HepG2 (cell line): ENCODE data around the gene ZBTB46. TPM values are rescaled to one million over a fixed set of nuclear protein-coding genes. Genes with fewer than 3 reads are reported as not detected.

ENCODE experiments used
- ARNTL ChIP-seq: sonication (generic); formaldehyde crosslinking; IDR thresholded peaks from 2 replicates; pipeline ENCODE4 v1.4.0; 2020; ENCODE audit warnings: mild to moderate bottlenecking, missing genetic modification reagents
- ASH2L ChIP-seq: fragments of 300-600, 200-600 bp; sonication (generic); IDR thresholded peaks from 2 replicates; pipeline ENCODE4 v1.7.0; 2017; ENCODE audit warnings: low read depth, mild to moderate bottlenecking, moderate library complexity, mixed read lengths, low read length; ENCODE audit not compliant: insufficient read length
- ATAD3A ChIP-seq: sonication (generic); formaldehyde crosslinking; IDR thresholded peaks from 2 replicates; pipeline ENCODE4 v1.4.0; 2020; ENCODE audit warnings: missing genetic modification reagents
- CEBPB ChIP-seq: IDR thresholded peaks from 2 replicates; pipeline ENCODE4 v1.6.1; 2011; ENCODE audit warnings: low read depth, low read length, improper control_type of control experiment, borderline replicate concordance
- ESRRA ChIP-seq: sonication (generic); formaldehyde crosslinking; IDR thresholded peaks from 2 replicates; pipeline ENCODE4 v1.5.1; 2020; ENCODE audit warnings: mild to moderate bottlenecking, low read depth, missing genetic modification reagents
- ISL2 ChIP-seq: sonication (generic); formaldehyde crosslinking; IDR thresholded peaks from 2 replicates; pipeline ENCODE4 v1.5.0; 2020; ENCODE audit warnings: missing genetic modification reagents
- KAT7 ChIP-seq: IDR thresholded peaks from 2 replicates; pipeline ENCODE4 v1.6.1; 2018; ENCODE audit warnings: borderline replicate concordance, missing compliant biosample characterization
- KLF16 ChIP-seq, 2 experiments: sonication (generic) in 1 of 2; formaldehyde crosslinking in 1 of 2; IDR thresholded peaks; 2 replicates each; pipeline versions ENCODE4 v1.6.1 to v1.8.0; 2016 to 2023; ENCODE audit warnings: missing genetic modification reagents in 2 of 2, missing compliant biosample characterization in 1 of 2
- MATR3 ChIP-seq: sonication (generic); formaldehyde crosslinking; IDR thresholded peaks from 2 replicates; pipeline ENCODE4 v1.4.0; 2020; ENCODE audit warnings: missing genetic modification reagents
- NKX3-1 ChIP-seq: sonication (generic); formaldehyde crosslinking; IDR thresholded peaks from 2 replicates; pipeline ENCODE4 v1.5.0; 2020; ENCODE audit warnings: missing genetic modification reagents
- PITX1 ChIP-seq: sonication (generic); formaldehyde crosslinking; IDR thresholded peaks from 2 replicates; pipeline ENCODE4 v1.5.1; 2020; ENCODE audit warnings: mild to moderate bottlenecking, missing genetic modification reagents
- POLR2A ChIP-seq, 2 experiments: IDR thresholded peaks; 2 replicates each; pipeline ENCODE4 v1.6.1; 2011; ENCODE audit warnings: low read depth in 2 of 2, low read length in 2 of 2, mild to moderate bottlenecking in 1 of 2, moderate library complexity in 1 of 2; ENCODE audit not compliant: insufficient read depth in 1 of 2
- POLR2G ChIP-seq: fragments of 200-400 bp; formaldehyde crosslinking; IDR thresholded peaks from 2 replicates; pipeline ENCODE4 v1.6.1; 2018; ENCODE audit warnings: mild to moderate bottlenecking, low read depth, low read length, moderate library complexity
- SPEN ChIP-seq: sonication (generic); formaldehyde crosslinking; IDR thresholded peaks from 2 replicates; pipeline ENCODE4 v1.5.1; 2020; ENCODE audit warnings: low read depth, mild to moderate bottlenecking, missing genetic modification reagents
- SRY ChIP-seq: sonication (generic); formaldehyde crosslinking; IDR thresholded peaks from 2 replicates; pipeline ENCODE4 v1.8.0; 2022; ENCODE audit warnings: mild to moderate bottlenecking, missing genetic modification reagents
- WIZ ChIP-seq: sonication (generic); formaldehyde crosslinking; IDR thresholded peaks from 2 replicates; pipeline ENCODE4 v1.5.1; 2020; ENCODE audit warnings: mild to moderate bottlenecking, missing genetic modification reagents
- ZNF274 ChIP-seq: sonication (generic); formaldehyde crosslinking; IDR thresholded peaks from 2 replicates; pipeline ENCODE4 v1.5.1; 2020; ENCODE audit warnings: mild to moderate bottlenecking, missing genetic modification reagents
- ZNF333 ChIP-seq: sonication (generic); formaldehyde crosslinking; IDR thresholded peaks from 2 replicates; pipeline ENCODE4 v1.4.0; 2020; ENCODE audit warnings: mild to moderate bottlenecking, missing genetic modification reagents, borderline replicate concordance
- ZNF747 ChIP-seq: sonication (generic); formaldehyde crosslinking; IDR thresholded peaks from 2 replicates; pipeline ENCODE4 v1.8.1; 2023; ENCODE audit warnings: missing genetic modification reagents, mild to moderate bottlenecking, borderline replicate concordance
- ZSCAN9 ChIP-seq: IDR thresholded peaks from 2 replicates; pipeline ENCODE4 v1.6.1; 2016; ENCODE audit warnings: borderline replicate concordance
- polyA plus RNA-seq, 8 experiments: library from polyadenylated mRNA; depleted of rRNA in 3 of 8; stranded (reverse) in 7 of 8; unstranded in 1 of 8; fragments of >200 nt; fragmentation: Illumina TruSeq in 4 of 8; extraction: Trizol in 4 of 8; gene quantifications; 2 replicates each; pipeline versions ENCODE4 v1.2.1 to v1.2.3, GENCODE V29; 2011 to 2016; ENCODE audit warnings: low read depth in 4 of 8, missing spikeins in 1 of 8, mixed read lengths in 1 of 8; ENCODE audit not compliant: insufficient read depth in 1 of 8
- total RNA-seq, 5 experiments: library from RNA; depleted of rRNA; stranded (reverse); fragments of >200 nt; fragmentation: Illumina TruSeq; extraction: Trizol; gene quantifications; 2 replicates each; pipeline ENCODE4 v1.2.3, GENCODE V29; 2016; ENCODE audit warnings: low read depth in 1 of 5
- TF ChIP-seq, protein P1 (sequence below): sonication (generic); formaldehyde crosslinking; IDR thresholded peaks from 2 replicates; pipeline ENCODE4 v1.4.0; 2020; ENCODE audit warnings: missing genetic modification reagents
- TF ChIP-seq, protein P2 (sequence below): IDR thresholded peaks from 2 replicates; pipeline ENCODE4 v1.6.1; 2016; ENCODE audit warnings: mild to moderate bottlenecking, missing biosample characterization, missing genetic modification reagents
- TF ChIP-seq, protein P3 (sequence below): sonication (generic); formaldehyde crosslinking; IDR thresholded peaks from 2 replicates; pipeline ENCODE4 v1.8.1; 2023; ENCODE audit warnings: missing genetic modification reagents, inconsistent platforms, borderline replicate concordance

ZBTB46 gene
- total and polyA plus RNA-seq, 2 of the 13 experiments (the other 11 are each of a cell fraction or from before 2014, with no cell fraction given), result 1.6 to 13.5 TPM

DNA sequence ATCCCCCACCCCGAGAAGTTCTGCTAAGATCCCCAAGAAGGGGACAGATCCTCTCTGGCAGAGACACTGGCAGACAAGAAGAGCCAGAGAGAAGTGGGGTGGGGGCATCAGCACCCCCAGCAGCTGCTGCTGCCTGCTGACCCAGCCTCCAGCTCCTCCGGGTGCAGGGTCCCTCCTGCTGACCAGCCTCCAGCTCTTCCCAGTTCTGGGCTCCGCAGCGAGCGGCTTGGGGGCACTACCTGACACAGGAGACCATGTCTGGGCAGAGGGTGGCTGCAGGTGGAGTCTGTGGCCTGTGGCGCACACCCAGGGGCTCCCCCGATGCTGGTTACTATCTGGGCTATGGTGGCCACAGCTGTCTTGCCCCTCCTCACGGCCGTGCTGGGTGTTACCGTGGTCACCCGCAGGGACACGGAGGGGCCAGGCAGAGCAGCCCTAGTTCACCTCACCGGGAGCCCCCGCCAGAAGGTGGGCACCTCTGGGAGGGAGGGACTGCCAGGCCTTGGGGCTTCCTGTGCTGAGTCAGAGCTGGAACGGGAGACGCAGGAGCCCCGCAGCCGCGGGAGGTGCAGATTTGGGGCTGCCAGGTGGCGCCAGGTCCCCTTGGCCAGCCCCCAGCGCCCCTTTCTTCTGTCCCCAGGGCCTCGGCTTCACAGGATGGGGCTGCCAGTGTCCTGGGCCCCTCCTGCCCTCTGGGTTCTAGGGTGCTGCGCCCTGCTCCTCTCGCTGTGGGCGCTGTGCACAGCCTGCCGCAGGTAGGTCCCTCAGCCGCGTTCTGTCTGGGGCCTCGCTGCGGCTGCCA is 94.0 kb downstream of the ZBTB46 start (continued):
- TF ChIP-seq SPEN (CRISPR knock-in tag) (peak; percentile 35; the same call in 1 of the 2 replicates), SRY (CRISPR knock-in tag) (peak; percentile 53), NKX3-1 (CRISPR knock-in tag) (no peak), POLR2G (peak; percentile 63; the same call in 1 of the 2 replicates), WIZ (CRISPR knock-in tag) (peak; percentile 2; the same call in 1 of the 2 replicates), ATAD3A (CRISPR knock-in tag) (no peak), MATR3 (no peak), ZNF747 (CRISPR knock-in tag) (peak; percentile 87; the same call in 1 of the 2 replicates), PITX1 (no peak; the same call in 1 of the 2 replicates), ARNTL (CRISPR knock-in tag) (no peak; the same call in 1 of the 2 replicates), ZNF274 (CRISPR knock-in tag) (no peak), ESRRA (CRISPR knock-in tag) (peak; percentile 15; the same call in 1 of the 2 replicates), KLF16 (CRISPR knock-in tag; IDR thresholded peaks at IDR 0.05) (no peak; a peak in 1 of 4 replicates), ISL2 (CRISPR knock-in tag) (no peak; the same call in 1 of the 2 replicates), ZSCAN9 (CRISPR knock-in tag) (no peak), CEBPB (no peak), POLR2A (IDR thresholded peaks at IDR 0.05; ENCODE audit: insufficient read depth in 1 of 2, low read depth in 2 of 2, low read length in 2 of 2) (0 out of 4 replicates have a peak, but pooled peaks of 1 of the 2 experiments have one; percentile 1), ZNF333 (no peak; the same call in 1 of the 2 replicates), KAT7 (no peak; the same call in 1 of the 2 replicates), ASH2L (no peak)
- TF ChIP-seq, protein P1, sequence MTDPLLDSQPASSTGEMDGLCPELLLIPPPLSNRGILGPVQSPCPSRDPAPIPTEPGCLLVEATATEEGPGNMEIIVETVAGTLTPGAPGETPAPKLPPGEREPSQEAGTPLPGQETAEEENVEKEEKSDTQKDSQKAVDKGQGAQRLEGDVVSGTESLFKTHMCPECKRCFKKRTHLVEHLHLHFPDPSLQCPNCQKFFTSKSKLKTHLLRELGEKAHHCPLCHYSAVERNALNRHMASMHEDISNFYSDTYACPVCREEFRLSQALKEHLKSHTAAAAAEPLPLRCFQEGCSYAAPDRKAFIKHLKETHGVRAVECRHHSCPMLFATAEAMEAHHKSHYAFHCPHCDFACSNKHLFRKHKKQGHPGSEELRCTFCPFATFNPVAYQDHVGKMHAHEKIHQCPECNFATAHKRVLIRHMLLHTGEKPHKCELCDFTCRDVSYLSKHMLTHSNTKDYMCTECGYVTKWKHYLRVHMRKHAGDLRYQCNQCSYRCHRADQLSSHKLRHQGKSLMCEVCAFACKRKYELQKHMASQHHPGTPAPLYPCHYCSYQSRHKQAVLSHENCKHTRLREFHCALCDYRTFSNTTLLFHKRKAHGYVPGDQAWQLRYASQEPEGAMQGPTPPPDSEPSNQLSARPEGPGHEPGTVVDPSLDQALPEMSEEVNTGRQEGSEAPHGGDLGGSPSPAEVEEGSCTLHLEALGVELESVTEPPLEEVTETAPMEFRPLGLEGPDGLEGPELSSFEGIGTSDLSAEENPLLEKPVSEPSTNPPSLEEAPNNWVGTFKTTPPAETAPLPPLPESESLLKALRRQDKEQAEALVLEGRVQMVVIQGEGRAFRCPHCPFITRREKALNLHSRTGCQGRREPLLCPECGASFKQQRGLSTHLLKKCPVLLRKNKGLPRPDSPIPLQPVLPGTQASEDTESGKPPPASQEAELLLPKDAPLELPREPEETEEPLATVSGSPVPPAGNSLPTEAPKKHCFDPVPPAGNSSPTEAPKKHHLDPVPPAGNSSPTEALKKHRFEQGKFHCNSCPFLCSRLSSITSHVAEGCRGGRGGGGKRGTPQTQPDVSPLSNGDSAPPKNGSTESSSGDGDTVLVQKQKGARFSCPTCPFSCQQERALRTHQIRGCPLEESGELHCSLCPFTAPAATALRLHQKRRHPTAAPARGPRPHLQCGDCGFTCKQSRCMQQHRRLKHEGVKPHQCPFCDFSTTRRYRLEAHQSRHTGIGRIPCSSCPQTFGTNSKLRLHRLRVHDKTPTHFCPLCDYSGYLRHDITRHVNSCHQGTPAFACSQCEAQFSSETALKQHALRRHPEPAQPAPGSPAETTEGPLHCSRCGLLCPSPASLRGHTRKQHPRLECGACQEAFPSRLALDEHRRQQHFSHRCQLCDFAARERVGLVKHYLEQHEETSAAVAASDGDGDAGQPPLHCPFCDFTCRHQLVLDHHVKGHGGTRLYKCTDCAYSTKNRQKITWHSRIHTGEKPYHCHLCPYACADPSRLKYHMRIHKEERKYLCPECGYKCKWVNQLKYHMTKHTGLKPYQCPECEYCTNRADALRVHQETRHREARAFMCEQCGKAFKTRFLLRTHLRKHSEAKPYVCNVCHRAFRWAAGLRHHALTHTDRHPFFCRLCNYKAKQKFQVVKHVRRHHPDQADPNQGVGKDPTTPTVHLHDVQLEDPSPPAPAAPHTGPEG, result no peak
- TF ChIP-seq, protein P2, sequence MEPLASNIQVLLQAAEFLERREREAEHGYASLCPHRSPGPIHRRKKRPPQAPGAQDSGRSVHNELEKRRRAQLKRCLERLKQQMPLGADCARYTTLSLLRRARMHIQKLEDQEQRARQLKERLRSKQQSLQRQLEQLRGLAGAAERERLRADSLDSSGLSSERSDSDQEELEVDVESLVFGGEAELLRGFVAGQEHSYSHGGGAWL (CRISPR knock-in tag), result 0 out of 2 replicates have a peak, but pooled peaks have one; percentile 62
- TF ChIP-seq, protein P3, sequence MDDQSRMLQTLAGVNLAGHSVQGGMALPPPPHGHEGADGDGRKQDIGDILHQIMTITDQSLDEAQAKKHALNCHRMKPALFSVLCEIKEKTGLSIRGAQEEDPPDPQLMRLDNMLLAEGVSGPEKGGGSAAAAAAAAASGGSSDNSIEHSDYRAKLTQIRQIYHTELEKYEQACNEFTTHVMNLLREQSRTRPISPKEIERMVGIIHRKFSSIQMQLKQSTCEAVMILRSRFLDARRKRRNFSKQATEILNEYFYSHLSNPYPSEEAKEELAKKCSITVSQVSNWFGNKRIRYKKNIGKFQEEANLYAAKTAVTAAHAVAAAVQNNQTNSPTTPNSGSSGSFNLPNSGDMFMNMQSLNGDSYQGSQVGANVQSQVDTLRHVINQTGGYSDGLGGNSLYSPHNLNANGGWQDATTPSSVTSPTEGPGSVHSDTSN (CRISPR knock-in tag), result no peak
